Stomach (tissue), 4 donors: Measurements from ENCODE around the gene GPRIN1.

Source experiments
- EP300 ChIP-seq: sonication (generic); formaldehyde crosslinking; IDR thresholded peaks from one replicate; pipeline ENCODE4 v1.6.1; 2017; ENCODE audit warnings: antibody characterized with exemption
- TF ChIP-seq, protein P1 (sequence below), 7 experiments: fragments of 450-650 bp in 4 of 7; fragments of 200-600 bp in 3 of 7; sonication (generic) in 3 of 7; IDR thresholded peaks; one replicate each; pipeline ENCODE4 v1.5.1; 2016 to 2019; ENCODE audit warnings: antibody characterized with exemption in 7 of 7, control low read depth in 2 of 7, mild to moderate bottlenecking in 1 of 7

DNA sequence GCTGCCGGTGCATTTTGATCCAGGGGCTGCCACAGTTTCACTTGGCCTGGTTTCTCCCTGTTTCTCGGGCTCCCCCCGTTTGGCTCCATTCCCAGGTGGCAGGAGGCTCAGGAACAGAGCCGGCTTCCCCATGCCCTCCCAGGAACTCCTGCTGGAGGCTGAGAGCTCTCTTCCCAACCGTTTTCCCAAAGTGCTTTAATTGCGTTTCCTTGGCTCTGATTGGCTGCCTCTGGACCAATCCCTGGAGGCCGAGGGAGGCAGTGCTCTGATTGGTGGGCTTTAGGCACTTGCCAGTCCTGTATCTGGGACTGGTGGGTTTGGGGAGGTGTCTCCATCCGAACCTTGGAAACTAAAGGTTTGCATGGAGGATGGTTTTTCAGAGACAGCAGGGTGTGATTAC lies 42.2 kb upstream of the GPRIN1 start:
- TF ChIP-seq, protein P1, sequence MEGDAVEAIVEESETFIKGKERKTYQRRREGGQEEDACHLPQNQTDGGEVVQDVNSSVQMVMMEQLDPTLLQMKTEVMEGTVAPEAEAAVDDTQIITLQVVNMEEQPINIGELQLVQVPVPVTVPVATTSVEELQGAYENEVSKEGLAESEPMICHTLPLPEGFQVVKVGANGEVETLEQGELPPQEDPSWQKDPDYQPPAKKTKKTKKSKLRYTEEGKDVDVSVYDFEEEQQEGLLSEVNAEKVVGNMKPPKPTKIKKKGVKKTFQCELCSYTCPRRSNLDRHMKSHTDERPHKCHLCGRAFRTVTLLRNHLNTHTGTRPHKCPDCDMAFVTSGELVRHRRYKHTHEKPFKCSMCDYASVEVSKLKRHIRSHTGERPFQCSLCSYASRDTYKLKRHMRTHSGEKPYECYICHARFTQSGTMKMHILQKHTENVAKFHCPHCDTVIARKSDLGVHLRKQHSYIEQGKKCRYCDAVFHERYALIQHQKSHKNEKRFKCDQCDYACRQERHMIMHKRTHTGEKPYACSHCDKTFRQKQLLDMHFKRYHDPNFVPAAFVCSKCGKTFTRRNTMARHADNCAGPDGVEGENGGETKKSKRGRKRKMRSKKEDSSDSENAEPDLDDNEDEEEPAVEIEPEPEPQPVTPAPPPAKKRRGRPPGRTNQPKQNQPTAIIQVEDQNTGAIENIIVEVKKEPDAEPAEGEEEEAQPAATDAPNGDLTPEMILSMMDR (IDR thresholded peaks at IDR 0.05), result no peak
- TF ChIP-seq EP300, result no peak
